GM12873 (cell line): ENCODE results near the gene TEAD1.

Experiments
- CTCF ChIP-seq: IDR thresholded peaks from 2 replicates; pipeline ENCODE4 v1.5.1; 2012; ENCODE audit warnings: low read depth, mild to moderate bottlenecking, moderate library complexity, low read length, control low read depth; ENCODE audit not compliant: insufficient read depth; ENCODE audit errors: missing control alignments

TEAD1 gene

GRCh38 chr11:12842933-12843636 is 168.9 kb downstream of the TEAD1 start:
- no peak for TF ChIP-seq CTCF

DNA sequence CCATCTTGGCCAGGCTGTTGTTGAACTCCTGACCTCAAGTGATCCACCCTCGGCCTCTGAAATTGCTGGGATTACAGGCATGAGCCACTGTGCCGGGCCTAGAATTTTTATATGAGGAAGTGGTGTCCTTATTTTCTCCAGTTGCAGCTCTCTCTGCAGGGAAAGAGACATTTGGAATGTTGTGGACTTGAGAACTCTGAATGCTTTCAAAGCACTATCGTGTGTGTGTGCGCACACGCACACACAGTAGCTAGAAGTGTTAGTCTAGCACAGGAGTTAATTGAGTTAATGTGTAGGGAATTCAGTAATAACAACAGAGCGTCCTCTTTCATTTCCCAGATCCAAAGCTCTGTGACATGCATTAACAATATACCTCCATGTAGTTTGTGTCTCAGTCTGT is 170.9 kb downstream of the TEAD1 start:
- no peak for TF ChIP-seq CTCF

DNA sequence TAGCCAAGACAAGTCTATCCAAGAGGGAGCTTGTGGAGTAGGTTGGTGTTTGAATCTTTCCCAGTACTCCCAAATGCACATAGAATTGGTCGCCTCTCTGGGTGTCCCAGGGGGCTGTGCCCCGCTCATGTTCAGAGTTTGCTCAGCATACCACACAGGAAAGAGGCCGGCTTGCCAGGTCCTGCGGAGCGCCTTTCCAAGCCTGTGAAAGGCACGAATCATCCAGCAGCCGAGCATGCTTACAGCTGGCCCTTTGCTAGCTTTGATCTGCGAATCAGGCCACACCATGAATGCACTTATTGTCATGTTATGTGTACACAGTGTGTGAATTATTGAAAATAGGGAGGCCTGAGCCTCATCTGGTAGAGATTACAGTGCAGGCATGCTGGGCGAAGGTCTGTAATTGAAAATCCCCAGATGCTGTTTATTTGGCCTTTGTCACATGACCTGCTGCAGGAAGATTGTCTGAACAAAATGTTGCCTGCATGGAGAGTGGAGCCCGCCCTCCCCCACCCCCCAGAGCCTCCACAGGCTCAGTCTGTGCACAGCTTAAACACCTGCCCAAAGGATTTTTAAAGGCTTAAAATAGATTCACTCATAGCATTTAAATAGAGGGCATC is 171.6 kb downstream of the TEAD1 start:
- TF ChIP-seq CTCF = no peak

DNA sequence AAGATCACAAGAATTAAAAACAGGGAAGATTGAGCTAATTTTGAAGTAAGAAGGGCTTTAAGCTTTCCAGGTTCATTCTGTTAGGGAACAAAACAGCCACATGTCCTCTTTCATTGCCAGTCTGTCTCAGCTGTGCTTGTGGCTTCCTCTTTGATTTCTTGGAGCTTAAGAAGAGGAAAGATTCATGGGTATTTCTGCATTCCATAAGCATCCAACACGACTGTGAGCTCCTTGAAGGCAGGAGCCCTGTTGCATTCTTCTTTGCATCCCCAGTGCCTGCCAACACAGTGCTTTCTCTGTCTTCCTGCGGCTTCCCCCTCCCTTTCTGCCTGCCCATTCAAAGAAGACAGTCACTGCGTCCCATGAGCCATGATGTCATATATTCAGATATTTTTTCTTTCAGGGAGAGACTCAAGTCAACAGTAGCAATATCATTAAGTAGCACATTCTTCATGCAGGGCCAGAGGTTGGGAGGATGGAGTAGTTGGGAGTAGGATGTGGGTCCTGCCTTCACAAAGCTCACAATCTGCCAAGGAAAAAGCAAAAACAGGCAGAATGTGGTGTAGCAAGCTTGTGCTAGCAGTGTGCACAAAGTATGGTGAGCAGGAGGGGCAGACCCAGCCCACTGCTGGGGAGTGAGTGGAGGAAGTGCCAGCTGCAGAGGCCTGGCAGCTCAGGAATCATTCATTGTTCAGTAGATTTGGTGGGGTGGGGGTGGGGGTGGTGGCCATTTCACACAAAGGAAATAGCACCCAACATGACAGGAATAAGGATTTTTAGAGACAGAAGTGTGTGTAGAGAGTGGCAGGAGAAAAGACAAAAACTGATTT is 172.8 kb downstream of the TEAD1 start:
- no peak for TF ChIP-seq CTCF

DNA sequence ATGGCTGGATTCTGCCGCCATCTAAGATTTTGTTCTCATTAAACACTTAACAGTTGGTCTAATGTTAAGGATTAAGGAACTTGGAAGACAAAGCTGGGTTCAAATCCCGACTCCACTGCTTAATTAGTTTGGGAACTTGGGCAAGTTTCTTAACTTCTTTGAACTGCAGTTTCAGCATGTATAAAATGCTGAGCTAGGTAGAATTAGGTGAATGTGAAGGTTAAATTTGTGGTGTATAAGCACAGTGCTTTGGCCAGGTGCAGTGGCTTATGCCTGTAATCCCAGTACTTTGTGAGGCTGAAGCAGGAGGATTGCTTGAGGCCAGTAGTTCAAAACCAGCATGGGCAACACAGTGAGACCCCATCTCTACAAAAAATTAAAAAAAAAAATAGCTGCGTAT is 174.2 kb downstream of the TEAD1 start:
- TF ChIP-seq CTCF = no peak

DNA sequence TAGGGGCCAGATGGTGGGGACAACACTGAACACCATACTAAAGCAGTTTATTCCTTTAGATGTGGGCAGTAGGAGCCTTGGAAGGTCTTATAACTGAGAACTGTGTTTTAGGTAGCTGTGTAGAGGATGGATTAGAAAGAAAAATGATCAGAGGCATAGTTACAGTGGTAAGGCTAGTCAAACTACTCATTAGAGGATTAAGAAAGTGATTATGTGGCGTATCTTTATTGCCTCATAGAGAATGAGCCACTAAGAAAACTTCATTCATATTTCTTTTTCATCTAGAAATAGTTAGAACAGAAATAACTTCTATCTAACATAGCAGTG is 179.1 kb downstream of the TEAD1 start:
- TF ChIP-seq CTCF = no peak

- no peak for TF ChIP-seq CTCF
Observed at GRCh38 chr11:12853652-12854296, 179.6 kb downstream of the TEAD1 start.
